Measurements from ENCODE around the gene CES1.

DNA sequence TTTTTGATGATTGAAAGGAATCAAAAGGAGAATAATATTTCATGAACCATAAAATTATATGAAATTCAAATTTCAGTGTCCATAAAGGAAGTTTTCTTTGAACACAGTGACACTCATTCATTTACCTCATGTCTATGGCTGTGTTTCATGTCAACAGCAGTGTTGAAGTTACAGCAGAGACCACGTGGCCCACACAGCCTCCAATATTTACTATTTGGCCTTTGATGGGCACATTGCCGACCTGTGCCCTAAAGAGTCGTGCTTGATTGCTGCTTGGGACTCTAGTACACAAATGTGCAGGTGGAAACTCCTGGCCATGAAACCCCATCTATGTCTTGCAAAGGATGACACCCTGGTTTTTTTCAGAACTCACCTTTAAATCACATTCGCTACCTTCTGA, 57.0 kb downstream of the CES1 start:
- TF ChIP-seq EZH2 (IDR thresholded peaks at IDR 0.05; ENCODE audit: insufficient read depth, poor library complexity, severe bottlenecking): no peak
- TF ChIP-seq EZH2phosphoT487 (IDR thresholded peaks at IDR 0.05; ENCODE audit: insufficient read depth, low read depth): no peak

All from GM23248 (cell line).